NCI-H146 (cell line): Measurements from ENCODE around the gene SRGAP2C.
"Not testable (repeated sequence)": the region's sequence is repeated elsewhere in the genome, so short reads cannot be mapped to it uniquely, and the experiment has no call there.

ENCODE experiments used
- DNase-seq: peaks from one replicate; lab custom pipeline; 2025; lab: John Stamatoyannopoulos, UW

The SRGAP2C gene

GRCh38 chr1:121337958-121338357, 153.2 kb downstream of the SRGAP2C start:
- not testable (repeated sequence) for DNase-seq

GRCh38 chr1:121339611-121340010, 154.8 kb downstream of the SRGAP2C start:
- DNase-seq: not testable (repeated sequence)

DNA sequence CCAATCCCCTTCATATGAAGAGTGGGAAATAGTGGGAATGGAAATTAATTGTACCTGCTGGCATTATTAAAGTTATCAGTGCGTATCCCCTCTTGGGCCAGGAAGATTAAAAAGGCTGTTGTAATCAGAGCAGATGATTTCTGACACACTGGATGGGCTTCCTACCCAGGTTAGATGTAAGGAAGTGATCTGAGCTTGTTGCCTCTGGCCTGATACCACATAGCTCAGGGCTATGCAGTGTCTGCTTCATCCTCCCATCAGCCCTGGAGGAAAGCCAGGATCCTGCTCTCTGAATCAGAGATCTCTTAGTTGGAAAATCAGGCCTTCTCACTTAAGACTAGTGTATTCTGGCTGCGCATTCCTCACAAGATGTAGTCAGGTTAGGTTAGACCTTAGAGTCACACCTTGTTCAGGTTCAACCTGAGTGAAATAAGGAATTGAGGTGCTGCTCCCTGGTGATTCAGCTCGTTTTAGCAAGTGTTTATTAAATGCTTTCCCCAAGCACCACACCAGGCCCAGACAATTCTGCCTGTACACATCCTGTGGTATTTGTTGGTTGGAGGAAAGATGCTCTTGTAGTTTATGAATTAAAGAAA, 158.6 kb downstream of the SRGAP2C start:
- not testable (repeated sequence) for DNase-seq

DNA sequence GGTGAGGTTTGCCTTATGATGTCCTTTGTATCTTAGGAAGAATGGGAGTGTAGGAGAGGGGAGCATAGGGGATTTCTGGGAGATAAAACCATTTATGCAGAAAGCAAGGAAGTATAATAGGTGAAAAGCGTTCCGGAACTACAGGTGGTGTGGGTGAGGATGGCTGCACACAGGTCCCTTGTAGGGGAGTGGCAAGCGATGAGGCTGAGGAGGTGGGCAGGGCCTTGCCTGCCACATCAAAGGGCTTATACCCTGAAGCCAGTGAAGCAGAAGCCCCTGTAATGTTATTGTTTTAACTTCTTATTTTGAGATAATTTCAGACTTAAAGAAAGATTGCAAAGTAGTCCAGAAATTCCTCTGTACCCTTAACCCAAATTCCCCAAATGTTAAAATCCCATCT, 159.6 kb downstream of the SRGAP2C start:
- not testable (repeated sequence) for DNase-seq

DNA sequence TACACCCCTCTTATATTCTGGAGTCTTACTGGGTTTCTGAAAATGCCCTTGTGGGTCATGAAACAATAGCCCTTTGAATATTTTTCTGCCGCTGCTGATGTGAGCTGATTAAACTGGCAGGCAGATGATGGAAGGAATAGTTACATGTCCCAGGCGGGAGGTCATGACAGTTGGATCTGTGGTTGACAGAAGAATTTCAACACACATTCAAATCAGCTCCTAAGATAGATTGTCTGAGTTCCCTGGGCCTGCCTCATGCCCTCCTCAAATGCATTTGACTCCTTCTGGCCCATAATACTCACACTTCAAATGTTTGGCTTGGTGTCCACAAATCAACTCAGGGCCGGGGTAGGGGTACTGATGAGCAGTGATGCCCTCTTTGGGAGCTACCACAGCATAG, 161.9 kb downstream of the SRGAP2C start:
- DNase-seq: not testable (repeated sequence)

DNA sequence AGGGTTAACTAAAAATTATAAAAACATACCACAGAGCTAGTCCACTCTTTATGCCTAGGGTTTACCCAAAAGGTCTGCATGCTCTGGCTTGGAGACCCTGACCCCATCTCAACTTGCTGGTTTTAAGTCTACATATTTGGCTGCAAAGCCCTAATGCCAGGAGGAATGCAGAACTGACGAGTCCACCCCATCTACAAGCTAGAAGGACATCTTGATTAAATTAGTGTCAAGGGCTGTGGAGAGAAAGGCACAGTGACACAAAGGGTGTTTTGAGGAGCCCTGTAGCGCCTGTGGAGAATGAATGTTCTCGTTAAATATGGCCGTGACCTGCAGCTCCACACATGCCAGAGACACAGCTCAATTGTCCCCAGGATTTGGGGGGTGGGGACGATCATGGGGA, 162.7 kb downstream of the SRGAP2C start:
- not testable (repeated sequence) for DNase-seq

- DNase-seq: not testable (repeated sequence)
These were observed 163.3 kb downstream of the SRGAP2C start for GRCh38 chr1:121348115-121348514.

DNA sequence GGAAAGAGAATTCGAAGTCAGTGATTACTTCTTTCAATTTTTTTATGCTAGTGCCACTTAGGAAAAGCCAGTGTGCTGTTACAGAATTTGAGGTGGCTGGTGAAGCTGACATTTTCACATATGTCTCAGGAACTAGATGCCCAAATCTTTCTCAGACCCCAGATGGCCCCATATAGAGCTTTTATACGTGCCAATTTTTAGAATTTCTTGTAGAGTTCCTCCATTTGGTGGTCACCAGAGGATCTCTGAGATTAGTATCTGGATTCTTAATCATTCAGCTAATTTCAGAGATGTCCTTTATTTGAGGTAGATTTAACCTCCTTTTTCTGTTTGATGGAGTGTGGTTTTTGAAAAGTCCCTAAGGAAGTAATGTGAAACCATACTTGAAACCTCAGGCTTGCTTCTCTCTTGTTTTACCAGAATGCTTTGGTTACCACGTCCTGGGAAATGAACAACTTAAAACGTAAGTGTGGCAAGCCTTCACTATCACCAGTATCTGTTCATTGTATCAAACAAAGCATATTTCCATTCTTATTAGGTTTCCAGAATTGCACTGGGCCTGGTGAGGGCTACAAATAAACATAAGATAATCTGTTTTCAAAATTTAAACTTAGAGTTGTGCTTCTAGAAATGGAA, 164.7 kb downstream of the SRGAP2C start:
- not testable (repeated sequence) for DNase-seq

DNA sequence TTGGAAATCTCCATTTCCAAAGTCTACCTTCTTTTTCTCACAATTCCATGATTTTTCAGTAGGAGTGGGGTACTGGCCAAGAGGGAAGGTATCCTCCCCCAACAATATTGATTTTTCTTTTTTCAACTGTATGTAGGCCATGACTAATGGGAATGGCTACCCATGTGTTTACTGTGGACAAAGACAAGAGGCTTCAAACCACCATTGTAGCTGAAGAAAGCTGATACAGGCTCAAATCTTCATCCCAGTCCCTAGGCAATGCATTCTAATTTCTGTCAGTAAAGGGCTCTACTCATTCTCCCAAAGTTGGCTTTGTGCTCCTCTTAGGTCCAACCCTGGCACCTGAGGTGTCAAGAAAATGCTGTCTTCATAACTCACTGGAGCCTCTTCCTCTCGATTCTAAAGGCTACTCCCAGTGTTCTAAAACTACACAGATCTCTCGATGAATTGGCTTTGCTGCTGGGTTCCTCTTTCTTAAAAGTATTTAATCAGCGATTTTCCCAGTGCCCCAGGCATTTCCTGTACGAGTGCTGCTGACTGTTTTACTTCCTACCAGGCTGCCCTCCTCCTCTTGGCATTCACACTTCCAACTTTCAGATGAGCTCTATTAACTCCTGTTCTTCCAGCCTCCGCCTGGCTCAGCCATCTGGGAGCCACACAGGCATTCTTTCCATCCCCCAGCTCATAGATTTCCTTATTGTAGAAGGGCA, 171.1 kb downstream of the SRGAP2C start:
- not testable (repeated sequence) for DNase-seq

GRCh38 chr1:121356819-121357218, 172.0 kb downstream of the SRGAP2C start:
- DNase-seq: not testable (repeated sequence)

- DNase-seq: not testable (repeated sequence)
These were observed 175.8 kb downstream of the SRGAP2C start for GRCh38 chr1:121360531-121360930.

- not testable (repeated sequence) for DNase-seq
These were observed 176.9 kb downstream of the SRGAP2C start for GRCh38 chr1:121361451-121362233.

- not testable (repeated sequence) for DNase-seq
These were observed 177.6 kb downstream of the SRGAP2C start for GRCh38 chr1:121362234-121362883.

GRCh38 chr1:121365316-121365715, 180.5 kb downstream of the SRGAP2C start:
- not testable (repeated sequence) for DNase-seq

- DNase-seq: not testable (repeated sequence)
These were observed 180.9 kb downstream of the SRGAP2C start for GRCh38 chr1:121365723-121366122.

DNA sequence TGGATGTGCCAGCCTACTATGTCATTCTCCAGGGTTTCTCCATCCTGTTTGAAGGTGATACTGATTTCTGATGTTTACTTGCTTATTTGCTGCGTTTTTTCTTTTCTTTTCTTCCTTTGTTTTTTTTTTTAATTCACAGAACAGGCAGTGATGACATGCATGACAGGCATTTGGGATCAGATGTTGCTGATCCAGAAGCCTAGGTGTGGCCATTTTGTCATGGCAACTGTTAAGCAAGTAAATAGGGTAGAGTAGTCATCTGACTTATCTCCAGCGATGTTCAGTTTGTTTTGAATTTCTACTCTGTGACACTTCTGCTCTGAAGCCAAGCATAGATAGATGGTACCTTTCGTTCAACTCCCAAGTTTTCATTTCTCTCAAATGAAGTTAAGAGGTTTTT, 181.4 kb downstream of the SRGAP2C start:
- not testable (repeated sequence) for DNase-seq

GRCh38 chr1:121368910-121369309, 184.1 kb downstream of the SRGAP2C start:
- not testable (repeated sequence) for DNase-seq

- DNase-seq: not testable (repeated sequence)
These were observed 185.2 kb downstream of the SRGAP2C start for GRCh38 chr1:121369959-121370358.

- DNase-seq: not testable (repeated sequence)
These were observed 190.1 kb downstream of the SRGAP2C start for GRCh38 chr1:121374851-121375367.

GRCh38 chr1:121376986-121377385, 192.2 kb downstream of the SRGAP2C start:
- DNase-seq: not testable (repeated sequence)

DNA sequence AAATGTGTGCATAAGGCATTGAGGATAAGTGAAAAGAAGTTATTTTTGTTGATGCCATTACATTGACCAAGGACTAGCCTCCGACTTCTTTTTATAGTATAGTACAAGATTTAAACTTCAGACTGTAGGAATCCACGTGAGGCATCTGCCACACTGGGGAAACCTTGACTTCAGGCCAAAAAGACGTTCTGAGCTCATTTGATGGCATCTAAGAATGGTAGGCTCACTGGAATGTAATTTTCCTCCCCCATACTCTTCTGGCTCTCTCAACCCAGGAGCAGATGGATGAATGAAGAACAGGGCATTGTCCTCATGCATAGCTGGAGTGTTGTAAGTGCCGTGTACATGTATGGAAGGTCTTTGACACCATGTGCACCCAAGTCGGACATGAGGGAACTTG, 194.0 kb downstream of the SRGAP2C start:
- DNase-seq: not testable (repeated sequence)
